ACC112 (cell line): ENCODE measurements around the gene SEH1L.

Source experiments
- H2AFZ ChIP-seq: fragments of 200-600 bp; sonication (generic); one replicate; pipeline ENCODE4 v1.6.0; 2017; ENCODE audit warnings: antibody characterized with exemption, low read length; ENCODE audit not compliant: unreplicated experiment
- H3K27ac ChIP-seq: fragments of 200-600 bp; sonication (generic); 2 replicates; pipeline ENCODE4 v1.5.1; 2014; ENCODE audit warnings: low read depth, mild to moderate bottlenecking, antibody characterized with exemption, low read length, moderate library complexity
- H3K27me3 ChIP-seq: fragments of 200-600 bp; sonication (generic); 2 replicates; pipeline ENCODE4 v1.6.1; 2014; ENCODE audit warnings: mild to moderate bottlenecking, antibody characterized with exemption, low read length, moderate library complexity, mixed read lengths; ENCODE audit not compliant: insufficient read depth
- H3K36me3 ChIP-seq: fragments of 200-600 bp; sonication (generic); 2 replicates; pipeline ENCODE4 v1.6.1; 2016; ENCODE audit warnings: mild to moderate bottlenecking, antibody characterized with exemption, low read length, moderate library complexity, mixed read lengths; ENCODE audit not compliant: insufficient read depth
- H3K4me1 ChIP-seq: fragments of 200-600 bp; sonication (generic); one replicate; pipeline ENCODE4 v1.6.1; 2016; ENCODE audit warnings: low read length, mixed read lengths; ENCODE audit not compliant: insufficient read depth, unreplicated experiment, control insufficient read depth
- H3K4me3 ChIP-seq: fragments of 200-600 bp; sonication (generic); 2 replicates; pipeline ENCODE4 v1.5.1; 2014; ENCODE audit warnings: mild to moderate bottlenecking, low read depth, low read length
- H3K79me2 ChIP-seq: fragments of 200-600 bp; sonication (generic); one replicate; pipeline ENCODE4 v1.6.0; 2016; ENCODE audit warnings: low read length; ENCODE audit not compliant: control insufficient read depth, unreplicated experiment, insufficient read depth

The SEH1L gene

DNA sequence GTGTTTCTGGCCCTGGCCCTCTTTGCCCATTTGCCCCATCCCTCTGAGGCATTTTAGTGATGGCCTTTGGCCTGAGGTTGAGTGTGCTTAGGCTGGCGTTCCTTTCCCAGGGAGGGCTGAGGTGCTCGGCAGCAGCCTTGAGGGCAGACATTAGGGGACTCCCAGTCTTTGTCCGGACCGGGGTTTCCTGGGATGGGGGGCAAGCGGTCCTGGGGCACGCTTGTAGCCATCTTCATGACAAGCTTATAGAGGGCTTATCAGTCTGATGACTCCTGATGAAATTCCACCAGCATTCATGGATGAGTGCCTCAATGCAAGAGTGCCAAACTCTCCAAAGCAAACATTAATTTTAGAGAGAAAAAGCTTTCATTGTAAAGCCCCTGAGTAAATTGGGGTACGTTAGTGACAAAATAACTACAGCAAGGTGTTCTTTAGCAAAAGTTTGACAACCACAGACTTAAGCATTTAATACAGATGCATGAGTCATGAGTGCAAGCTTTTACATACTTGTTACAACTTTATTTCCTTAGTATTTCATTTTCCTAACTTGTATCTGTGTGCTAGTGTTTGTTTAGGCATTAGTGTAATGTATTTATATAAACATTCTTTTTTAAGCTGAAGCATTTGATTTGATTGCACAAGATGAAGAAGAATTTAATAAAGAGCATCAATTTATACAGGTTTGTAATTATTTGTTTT is 89.0 kb downstream of the SEH1L start:
- Histone ChIP-seq H3K79me2 (peaks cover 7% of the 10 kb centered on the region), H3K36me3 (peaks cover 13% of the 10 kb centered on the region), H3K4me3 (no peak overlapping the region), H3K27ac (no peak overlapping the region), H3K4me1 (no peaks in the 10 kb centered on the region), H2AFZ (no peak overlapping the region), H3K27me3 (no peaks in the 10 kb centered on the region)
